Measurements from ENCODE around the gene PPP2R3C. TPM values are rescaled to one million over a fixed set of nuclear protein-coding genes. Genes with fewer than 3 reads are reported as not detected.

Gene PPP2R3C
- polyA plus RNA-seq, 1 donor from 2014 or later, result 91.4 TPM

DNA sequence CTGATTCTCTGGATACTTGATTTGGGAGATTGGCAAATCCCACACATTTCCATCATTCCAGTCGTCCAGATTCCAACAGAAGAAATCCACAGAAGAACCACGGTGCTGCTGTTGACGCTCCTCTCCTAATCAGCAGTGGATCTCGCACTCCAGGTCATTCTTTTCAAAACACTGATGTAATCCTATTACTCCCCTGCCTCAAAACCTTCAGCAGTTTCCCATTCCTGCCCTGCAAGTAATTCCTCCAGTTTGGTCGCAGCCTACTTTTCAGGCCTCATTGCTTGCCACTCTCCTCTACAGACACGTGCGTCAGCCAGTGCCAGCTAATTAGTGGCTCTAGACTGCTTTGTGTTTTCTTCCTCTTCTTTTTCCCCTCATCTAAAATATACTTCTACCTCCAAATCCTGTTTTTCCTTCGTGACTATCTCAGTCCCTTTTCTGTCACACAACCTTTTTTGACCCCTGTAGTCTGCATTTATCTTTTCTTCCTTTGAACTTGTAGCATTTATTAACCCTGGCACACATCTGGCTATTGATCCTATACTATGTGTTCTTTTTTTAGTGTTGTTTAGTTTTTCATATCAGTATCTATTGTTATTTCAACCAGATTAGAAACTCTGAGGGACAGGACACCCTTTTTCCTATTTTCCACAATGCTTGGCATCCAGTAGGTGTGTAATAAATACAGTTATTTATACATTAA is 37.3 kb upstream of the PPP2R3C start:
- TF ChIP-seq MXI1 (conservative IDR thresholded peaks at IDR 0.05; ENCODE audit: poor library complexity, severe bottlenecking) (no peak), EZH2 (IDR thresholded peaks at IDR 0.05; ENCODE audit: borderline replicate concordance, insufficient read depth, low read length, poor library complexity, severe bottlenecking) (no peak), RAD21 (conservative IDR thresholded peaks at IDR 0.05) (no peak), REST (IDR thresholded peaks at IDR 0.05; ENCODE audit: borderline replicate concordance) (no peak), CTCF (IDR thresholded peaks at IDR 0.05; ENCODE audit: poor library complexity, severe bottlenecking) (no peak), SMC3 (conservative IDR thresholded peaks at IDR 0.05; ENCODE audit: poor library complexity) (no peak), POLR2AphosphoS5 (IDR thresholded peaks at IDR 0.05) (no peak), EP300 (conservative IDR thresholded peaks at IDR 0.05; ENCODE audit: poor library complexity, severe bottlenecking) (no peak), TAF1 (IDR thresholded peaks at IDR 0.05; ENCODE audit: low read depth) (no peak)
- H4K20me1 ChIP-seq (ENCODE audit: insufficient read depth), result no peaks in the 10 kb centered on the region
- H3K36me3 ChIP-seq (ENCODE audit: insufficient read depth, low read length), result no peaks in the 10 kb centered on the region
- no peak overlapping the region for H3K27ac ChIP-seq (ENCODE audit: low read length)
- H2AFZ ChIP-seq (ENCODE audit: low read depth, low read length), result no peak overlapping the region
- no peaks in the 10 kb centered on the region for H3K9me2 ChIP-seq (ENCODE audit: insufficient read depth, low read length)
- no peak overlapping the region for H3K9ac ChIP-seq (ENCODE audit: low read length)
- H3K4me2 ChIP-seq (ENCODE audit: low read length), result no peak overlapping the region
- no peaks in the 10 kb centered on the region for H3F3A ChIP-seq (ENCODE audit: insufficient read depth, low read length, poor library complexity, severe bottlenecking)
- no peaks in the 10 kb centered on the region for H3K9me3 ChIP-seq (ENCODE audit: low read length)
- no peak overlapping the region for H3K4me3 ChIP-seq (ENCODE audit: low read length)
- no peaks in the 10 kb centered on the region for H3K79me2 ChIP-seq (replicated peaks; ENCODE audit: insufficient read depth, low read length)
- H3K27me3 ChIP-seq (ENCODE audit: insufficient read depth, low read depth, low read length), result no peaks in the 10 kb centered on the region

- Histone ChIP-seq H3K9ac (ENCODE audit: low read length) (no peak overlapping the region), H3K27ac (ENCODE audit: low read length) (no peak overlapping the region), H3K79me2 (replicated peaks; ENCODE audit: insufficient read depth, low read length) (no peaks in the 10 kb centered on the region), H3F3A (ENCODE audit: insufficient read depth, low read length, poor library complexity, severe bottlenecking) (no peaks in the 10 kb centered on the region), H3K4me2 (ENCODE audit: low read length) (no peak overlapping the region), H2AFZ (ENCODE audit: low read depth, low read length) (no peak overlapping the region), H3K4me3 (ENCODE audit: low read length) (no peak overlapping the region), H4K20me1 (ENCODE audit: insufficient read depth) (no peaks in the 10 kb centered on the region), H3K9me2 (ENCODE audit: insufficient read depth, low read length) (no peaks in the 10 kb centered on the region), H3K27me3 (ENCODE audit: insufficient read depth, low read depth, low read length) (no peaks in the 10 kb centered on the region), H3K9me3 (ENCODE audit: low read length) (no peaks in the 10 kb centered on the region), H3K36me3 (ENCODE audit: insufficient read depth, low read length) (no peaks in the 10 kb centered on the region)
- TF ChIP-seq TAF1 (IDR thresholded peaks at IDR 0.05; ENCODE audit: low read depth) (no peak), REST (IDR thresholded peaks at IDR 0.05; ENCODE audit: borderline replicate concordance) (no peak), RAD21 (conservative IDR thresholded peaks at IDR 0.05) (no peak), EZH2 (IDR thresholded peaks at IDR 0.05; ENCODE audit: borderline replicate concordance, insufficient read depth, low read length, poor library complexity, severe bottlenecking) (no peak), MXI1 (conservative IDR thresholded peaks at IDR 0.05; ENCODE audit: poor library complexity, severe bottlenecking) (no peak), CTCF (IDR thresholded peaks at IDR 0.05; ENCODE audit: poor library complexity, severe bottlenecking) (no peak), POLR2AphosphoS5 (IDR thresholded peaks at IDR 0.05) (no peak)
These were observed 36.7 kb upstream of the PPP2R3C start for GRCh38 chr14:35158491-35158890.
